DOHH2 (cell line): ENCODE data around the gene MBD4.

Experiments used
- H3F3A ChIP-seq: fragments of 200-600 bp; sonication (generic), shearing (Covaris generic); 2 replicates; pipeline ENCODE4 v1.6.0; 2016; ENCODE audit warnings: antibody characterized with exemption, mild to moderate bottlenecking; ENCODE audit not compliant: control insufficient read depth, insufficient read depth
- H3K27ac ChIP-seq: fragments of 200-600 bp; sonication (generic); 2 replicates; pipeline ENCODE4 v1.5.1; 2014; ENCODE audit warnings: low read depth, mild to moderate bottlenecking, low read length, moderate library complexity
- H3K27me3 ChIP-seq: fragments of 200-600 bp; sonication (generic); 2 replicates; pipeline ENCODE4 v1.6.1; 2014; ENCODE audit warnings: mild to moderate bottlenecking, low read length, mixed read lengths; ENCODE audit not compliant: control insufficient read depth
- H3K36me3 ChIP-seq: fragments of 200-600 bp; sonication (generic); 2 replicates; pipeline ENCODE4 v1.6.1; 2014; ENCODE audit warnings: mild to moderate bottlenecking, low read length, moderate library complexity, mixed read lengths; ENCODE audit not compliant: control insufficient read depth
- H3K4me1 ChIP-seq: fragments of 200-600 bp; sonication (generic); 2 replicates; pipeline ENCODE4 v1.6.1; 2014; ENCODE audit warnings: mild to moderate bottlenecking, low read length, mixed read lengths; ENCODE audit not compliant: control insufficient read depth
- H3K4me2 ChIP-seq: fragments of 200-600 bp; sonication (generic); 2 replicates; pipeline ENCODE4 v1.6.0; 2014; ENCODE audit warnings: mild to moderate bottlenecking, low read length, moderate library complexity
- H3K4me3 ChIP-seq: fragments of 200-600 bp; sonication (generic); 2 replicates; pipeline ENCODE4 v1.5.1; 2014; ENCODE audit warnings: mild to moderate bottlenecking, low read length, mixed read lengths
- H3K79me2 ChIP-seq: fragments of 200-600 bp; sonication (generic); 2 replicates; pipeline ENCODE4 v1.6.1; 2014; ENCODE audit warnings: mild to moderate bottlenecking, low read length, mixed read lengths; ENCODE audit not compliant: control insufficient read depth
- H3K9me2 ChIP-seq: fragments of 200-600 bp; sonication (generic); replicated peaks from 2 replicates; pipeline ENCODE4 v1.6.1; 2014; ENCODE audit warnings: mild to moderate bottlenecking, low read length, mixed read lengths; ENCODE audit not compliant: control insufficient read depth
- H3K9me3 ChIP-seq: fragments of 200-600 bp; sonication (generic); 2 replicates; pipeline ENCODE4 v1.6.1; 2014; ENCODE audit warnings: antibody characterized with exemption, low read length, mixed read lengths; ENCODE audit not compliant: control insufficient read depth, insufficient read depth
- H4K20me1 ChIP-seq: fragments of 200-600 bp; sonication (generic); 2 replicates; pipeline ENCODE4 v1.6.0; 2014; ENCODE audit warnings: low read depth, mild to moderate bottlenecking, antibody characterized with exemption, low read length, moderate library complexity; ENCODE audit not compliant: control insufficient read depth, insufficient read depth
- CTCF ChIP-seq: fragments of 200-600 bp; sonication (generic); IDR thresholded peaks from one replicate; pipeline ENCODE4 v1.5.1; 2014; ENCODE audit warnings: antibody characterized with exemption, mild to moderate bottlenecking, low read depth, low read length; ENCODE audit not compliant: poor library complexity, severe bottlenecking
- EZH2phosphoT487 ChIP-seq: fragments of 200-600 bp; sonication (generic); IDR thresholded peaks from 2 replicates; pipeline ENCODE4 v1.6.1; 2017; ENCODE audit warnings: borderline replicate concordance, mild to moderate bottlenecking, antibody characterized with exemption, low read length, moderate library complexity, mixed read lengths

Gene MBD4

DNA sequence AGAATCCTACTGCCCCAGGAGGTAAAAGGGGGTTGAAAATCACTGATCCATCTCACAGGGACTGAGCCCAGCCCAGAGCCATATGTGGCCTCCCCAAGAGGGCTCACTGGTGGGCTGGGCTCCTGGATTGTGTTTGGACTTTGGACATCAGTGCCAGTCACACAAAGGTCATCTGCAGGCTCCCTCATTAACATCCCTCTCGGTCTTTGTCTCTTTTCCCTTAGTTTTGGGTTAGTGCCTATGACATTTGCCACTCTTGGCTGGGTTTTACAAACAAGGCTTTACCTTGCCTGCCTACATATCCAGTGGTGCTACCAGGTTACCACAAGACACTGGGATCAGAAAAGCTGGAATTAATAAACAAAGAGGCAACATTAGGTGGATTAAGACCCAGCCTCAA, 28.2 kb upstream of the MBD4 start:
- H3K9me3 ChIP-seq: no peaks in the 10 kb centered on the region
- H3K79me2 ChIP-seq: no peaks in the 10 kb centered on the region
- no peak overlapping the region for H3K27ac ChIP-seq
- H3K4me2 ChIP-seq: no peak overlapping the region
- TF ChIP-seq CTCF (no peak), EZH2phosphoT487 (no peak)
- H3F3A ChIP-seq: no peaks in the 10 kb centered on the region
- no peaks in the 10 kb centered on the region for H4K20me1 ChIP-seq
- H3K4me3 ChIP-seq: no peak overlapping the region
- H3K9me2 ChIP-seq: no peaks in the 10 kb centered on the region
- H3K4me1 ChIP-seq: peaks cover 6% of the 10 kb centered on the region; the same call in 1 of the 2 replicates
- no peaks in the 10 kb centered on the region for H3K36me3 ChIP-seq
- H3K27me3 ChIP-seq: no peaks in the 10 kb centered on the region

- Histone ChIP-seq H3K27ac (no peak overlapping the region), H3K79me2 (no peaks in the 10 kb centered on the region), H3F3A (no peaks in the 10 kb centered on the region), H3K27me3 (no peaks in the 10 kb centered on the region), H3K36me3 (no peaks in the 10 kb centered on the region), H3K4me1 (peaks cover under 1% of the 10 kb centered on the region; the same call in 1 of the 2 replicates), H4K20me1 (no peaks in the 10 kb centered on the region), H3K9me3 (no peaks in the 10 kb centered on the region), H3K9me2 (no peaks in the 10 kb centered on the region), H3K4me3 (no peak overlapping the region), H3K4me2 (no peak overlapping the region)
- TF ChIP-seq CTCF (no peak), EZH2phosphoT487 (no peak)
Observed at GRCh38 chr3:129463716-129464115, 24.0 kb upstream of the MBD4 start.

DNA sequence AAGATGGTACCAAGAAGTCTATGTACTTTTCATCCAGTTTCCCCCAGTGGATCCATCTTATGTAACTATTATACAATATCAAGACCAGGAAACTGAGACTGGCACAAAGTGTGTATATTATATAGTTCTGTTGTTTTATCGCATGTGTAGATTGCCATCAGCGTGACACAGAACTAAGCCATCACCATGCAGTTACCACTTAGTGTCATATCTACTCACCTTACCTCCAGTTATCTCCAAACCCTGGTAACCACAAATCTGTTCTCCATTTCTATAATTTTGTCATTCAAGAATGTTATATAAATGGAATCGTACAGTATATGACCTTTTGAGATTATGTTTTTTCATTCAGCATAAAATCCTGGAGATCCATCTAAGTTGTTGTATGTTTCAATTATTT, 23.3 kb upstream of the MBD4 start:
- no peaks in the 10 kb centered on the region for H4K20me1 ChIP-seq
- TF ChIP-seq EZH2phosphoT487 (no peak), CTCF (no peak)
- H3K4me3 ChIP-seq: no peak overlapping the region
- H3K9me2 ChIP-seq: no peaks in the 10 kb centered on the region
- H3K36me3 ChIP-seq: no peaks in the 10 kb centered on the region
- H3K9me3 ChIP-seq: no peaks in the 10 kb centered on the region
- H3F3A ChIP-seq: no peaks in the 10 kb centered on the region
- no peaks in the 10 kb centered on the region for H3K79me2 ChIP-seq
- H3K27me3 ChIP-seq: no peaks in the 10 kb centered on the region
- H3K4me1 ChIP-seq: no peaks in the 10 kb centered on the region
- H3K27ac ChIP-seq: no peak overlapping the region
- no peak overlapping the region for H3K4me2 ChIP-seq
